HG03095 (cell line): ENCODE measurements around the gene TFAM.

ENCODE experiments used
- ATAC-seq: cut with Tn5 transposase; IDR thresholded peaks from one replicate; pipeline ENCODE4 v1.9.1; 2021; ENCODE audit warnings: moderate library complexity; ENCODE audit not compliant: unreplicated experiment

The TFAM gene

GRCh38 chr10:58433066-58433465 is 47.9 kb downstream of the TFAM start:
- no peak for ATAC-seq

- no peak for ATAC-seq
Measured at GRCh38 chr10:58433571-58433970, 48.4 kb downstream of the TFAM start.

GRCh38 chr10:58435297-58435985 is 50.2 kb downstream of the TFAM start:
- ATAC-seq = no peak

GRCh38 chr10:58436071-58436470 is 50.9 kb downstream of the TFAM start:
- ATAC-seq = no peak

- no peak for ATAC-seq
Measured at GRCh38 chr10:58438340-58438871, 53.2 kb downstream of the TFAM start.

GRCh38 chr10:58438986-58439385 is 53.8 kb downstream of the TFAM start:
- ATAC-seq = no peak

GRCh38 chr10:58439632-58440364 is 54.6 kb downstream of the TFAM start:
- ATAC-seq = no peak

- no peak for ATAC-seq
Measured at GRCh38 chr10:58440484-58440883, 55.3 kb downstream of the TFAM start.

- ATAC-seq = no peak
Measured at GRCh38 chr10:58444321-58444720, 59.1 kb downstream of the TFAM start.

GRCh38 chr10:58444876-58445275 is 59.7 kb downstream of the TFAM start:
- ATAC-seq = no peak

- ATAC-seq = no peak
Measured at GRCh38 chr10:58448121-58448935, 63.1 kb downstream of the TFAM start.
